HepG2 (cell line): ENCODE measurements around the gene HTD2.

Experiments used
- CCAR2 ChIP-seq: fragments of 200-400 bp; formaldehyde crosslinking; optimal IDR thresholded peaks from 2 replicates; pipeline ENCODE3; 2018; ENCODE audit warnings: low read depth, mild to moderate bottlenecking, low read length, moderate library complexity
- CTCF ChIP-seq: sonication (generic); formaldehyde crosslinking; IDR thresholded peaks from 2 replicates; pipeline ENCODE4 v1.5.0; 2020; ENCODE audit warnings: mild to moderate bottlenecking, missing genetic modification reagents, moderate library complexity
- JUND ChIP-seq: sonication (generic); formaldehyde crosslinking; IDR thresholded peaks from 2 replicates; pipeline ENCODE4 v1.8.0; 2022; ENCODE audit warnings: mild to moderate bottlenecking, missing genetic modification reagents
- NRL ChIP-seq: sonication (generic); formaldehyde crosslinking; IDR thresholded peaks from 2 replicates; pipeline ENCODE4 v1.5.0; 2020; ENCODE audit warnings: missing genetic modification reagents, mild to moderate bottlenecking, moderate library complexity, borderline replicate concordance
- SRSF1 ChIP-seq: fragments of 200-400 bp; formaldehyde crosslinking; optimal IDR thresholded peaks from 2 replicates; pipeline ENCODE3; 2017; ENCODE audit warnings: mild to moderate bottlenecking, low read depth, low read length, moderate library complexity
- ZNF143 ChIP-seq: sonication (generic); formaldehyde crosslinking; IDR thresholded peaks from 2 replicates; pipeline ENCODE4 v1.4.0; 2020; ENCODE audit warnings: missing genetic modification reagents
- TF ChIP-seq, protein P1 (sequence below): sonication (generic); formaldehyde crosslinking; IDR thresholded peaks from 2 replicates; pipeline ENCODE4 v1.8.0; 2022; ENCODE audit warnings: mild to moderate bottlenecking, missing genetic modification reagents; ENCODE audit not compliant: insufficient replicate concordance

GRCh38 chr3:58337190-58337589 lies 30.9 kb downstream of the HTD2 start:
- TF ChIP-seq CCAR2 (no peak), CTCF (CRISPR knock-in tag) (no peak), SRSF1 (no peak), JUND (no peak), ZNF143 (no peak), NRL (CRISPR knock-in tag) (no peak)
- TF ChIP-seq, protein P1, sequence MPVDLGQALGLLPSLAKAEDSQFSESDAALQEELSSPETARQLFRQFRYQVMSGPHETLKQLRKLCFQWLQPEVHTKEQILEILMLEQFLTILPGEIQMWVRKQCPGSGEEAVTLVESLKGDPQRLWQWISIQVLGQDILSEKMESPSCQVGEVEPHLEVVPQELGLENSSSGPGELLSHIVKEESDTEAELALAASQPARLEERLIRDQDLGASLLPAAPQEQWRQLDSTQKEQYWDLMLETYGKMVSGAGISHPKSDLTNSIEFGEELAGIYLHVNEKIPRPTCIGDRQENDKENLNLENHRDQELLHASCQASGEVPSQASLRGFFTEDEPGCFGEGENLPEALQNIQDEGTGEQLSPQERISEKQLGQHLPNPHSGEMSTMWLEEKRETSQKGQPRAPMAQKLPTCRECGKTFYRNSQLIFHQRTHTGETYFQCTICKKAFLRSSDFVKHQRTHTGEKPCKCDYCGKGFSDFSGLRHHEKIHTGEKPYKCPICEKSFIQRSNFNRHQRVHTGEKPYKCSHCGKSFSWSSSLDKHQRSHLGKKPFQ, result no peak
